HG02970 (cell line): ENCODE data around the gene LRRC55.
"Not testable (repeated sequence)": the region's sequence is repeated elsewhere in the genome, so short reads cannot be mapped to it uniquely, and the experiment has no call there.

Source experiments
- ATAC-seq: cut with Tn5 transposase; IDR thresholded peaks from one replicate; pipeline ENCODE4 v1.9.1; 2021; ENCODE audit warnings: mild to moderate bottlenecking, moderate library complexity, moderate number of reproducible peaks; ENCODE audit not compliant: unreplicated experiment, low FRiP score

Gene LRRC55

DNA sequence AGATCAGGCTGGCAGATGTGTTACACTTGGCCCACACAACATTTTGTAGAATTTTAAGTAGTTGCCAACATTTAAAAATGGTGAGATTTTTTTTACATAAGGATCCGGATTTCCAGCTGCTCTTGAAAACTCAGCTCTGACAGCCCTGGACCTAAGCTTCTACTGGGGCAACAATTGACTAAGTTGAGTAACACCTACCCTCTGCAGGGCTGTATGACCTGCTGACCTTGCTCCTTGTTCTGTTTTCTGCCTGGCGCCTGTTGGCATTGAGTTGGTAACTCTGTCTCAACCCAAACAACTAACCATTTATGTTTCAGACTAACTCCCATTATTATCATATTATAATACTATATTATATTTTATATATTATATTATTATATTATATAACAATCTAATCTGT is 21.1 kb upstream of the LRRC55 start:
- ATAC-seq = no peak

DNA sequence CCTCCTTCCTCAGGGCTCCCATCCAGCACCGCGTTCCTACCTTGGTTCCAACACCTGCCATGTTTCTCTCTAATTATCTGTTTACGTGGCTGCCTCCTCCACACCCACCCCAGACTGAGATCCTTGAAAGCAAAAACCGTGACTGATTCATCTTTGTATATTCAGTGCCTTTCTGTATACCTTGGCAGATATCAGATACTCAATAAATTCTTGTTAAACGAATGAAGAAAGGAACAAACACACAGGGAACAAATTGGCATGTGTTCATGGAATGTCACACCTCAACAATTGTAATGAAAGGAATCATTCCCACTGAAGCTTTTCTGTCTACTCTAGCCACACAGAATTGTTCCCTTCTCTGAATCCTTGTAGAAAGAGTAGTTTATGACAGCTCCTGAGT is 20.4 kb upstream of the LRRC55 start:
- no peak for ATAC-seq

DNA sequence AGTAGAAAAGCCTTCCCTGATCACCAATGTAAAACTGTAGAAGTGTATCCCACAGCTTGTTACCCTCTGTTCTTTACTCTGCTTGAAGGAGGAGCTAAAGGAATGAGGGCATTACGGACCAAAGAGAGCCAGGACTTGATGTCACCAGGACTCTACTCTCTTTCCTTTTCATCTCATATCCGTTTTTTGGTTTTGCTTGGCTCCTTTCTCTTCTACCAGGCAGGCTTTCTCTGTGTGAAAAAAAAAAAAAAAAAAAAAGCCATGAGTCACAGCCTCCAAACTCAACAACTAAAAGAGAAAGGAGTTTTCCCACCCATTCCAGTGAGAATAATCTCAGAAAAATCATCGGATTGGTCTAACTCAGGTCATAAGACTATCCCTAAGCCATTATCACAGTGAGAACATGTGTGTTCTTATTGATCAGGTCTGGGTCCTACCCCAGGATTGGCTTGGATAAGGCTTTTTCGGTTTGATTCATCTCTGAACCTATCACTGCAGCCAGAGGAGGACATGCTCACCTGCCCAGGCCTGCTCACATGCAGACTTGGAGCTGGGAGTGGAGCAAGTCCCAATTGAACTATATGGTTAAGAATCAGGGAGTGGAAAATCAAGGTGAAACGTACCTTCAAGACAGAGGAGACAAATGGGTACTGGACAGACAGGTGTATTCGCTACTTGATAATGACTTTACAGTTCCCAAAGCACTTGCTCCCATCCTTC is 19.4 kb upstream of the LRRC55 start:
- ATAC-seq = no peak

DNA sequence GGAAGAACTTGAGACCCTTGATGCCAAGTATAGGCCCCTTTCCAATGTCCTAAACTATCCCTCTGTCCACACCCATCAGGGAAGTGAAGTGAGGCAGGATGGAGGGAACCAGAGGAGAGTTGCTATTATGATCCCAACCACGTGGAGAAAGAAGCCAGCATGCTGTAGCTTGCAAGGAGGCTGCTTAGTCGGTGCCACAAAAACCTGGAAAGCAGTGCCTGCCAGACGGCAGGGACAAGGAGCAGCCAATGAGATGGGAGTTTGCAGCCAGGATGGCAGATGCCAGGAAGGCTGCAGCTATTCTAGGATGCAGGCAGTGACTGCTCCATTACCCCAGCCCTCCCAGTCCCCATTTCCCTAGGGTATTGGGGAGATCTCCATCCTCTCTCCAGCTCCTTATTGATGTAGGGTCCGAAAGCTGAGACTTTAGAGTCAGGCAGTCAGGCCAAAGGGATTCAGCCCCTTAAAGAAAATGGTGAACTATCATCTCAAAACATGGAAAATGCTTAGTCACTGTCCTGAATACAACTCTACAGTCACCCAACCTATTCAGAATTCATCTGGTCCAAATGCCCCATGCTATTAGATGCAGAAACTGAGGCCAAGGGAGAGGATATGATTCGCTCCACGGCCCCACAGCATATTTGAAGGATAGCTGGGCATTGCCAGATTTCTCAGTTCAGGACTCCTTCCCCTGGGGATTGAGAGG is 18.4 kb upstream of the LRRC55 start:
- ATAC-seq = no peak

DNA sequence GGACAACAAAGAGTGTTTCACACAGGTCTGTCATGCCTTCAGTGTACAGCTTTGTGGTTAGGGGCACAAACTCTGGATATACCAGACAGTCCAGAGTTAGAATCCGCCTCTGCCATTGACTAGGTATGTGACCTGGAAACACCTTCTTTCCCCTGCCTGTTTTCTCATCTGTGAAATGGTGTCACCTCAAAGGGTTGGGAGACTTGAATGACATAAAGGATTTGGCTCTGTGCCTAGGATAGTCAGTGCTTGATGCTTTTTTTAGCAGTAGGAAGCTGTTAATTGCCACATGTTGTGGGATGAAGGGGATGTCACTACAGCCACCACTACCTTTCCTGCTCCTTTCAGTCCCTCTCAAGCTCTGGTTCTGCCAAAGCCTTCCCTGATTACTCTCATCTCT is 17.4 kb upstream of the LRRC55 start:
- no peak for ATAC-seq

DNA sequence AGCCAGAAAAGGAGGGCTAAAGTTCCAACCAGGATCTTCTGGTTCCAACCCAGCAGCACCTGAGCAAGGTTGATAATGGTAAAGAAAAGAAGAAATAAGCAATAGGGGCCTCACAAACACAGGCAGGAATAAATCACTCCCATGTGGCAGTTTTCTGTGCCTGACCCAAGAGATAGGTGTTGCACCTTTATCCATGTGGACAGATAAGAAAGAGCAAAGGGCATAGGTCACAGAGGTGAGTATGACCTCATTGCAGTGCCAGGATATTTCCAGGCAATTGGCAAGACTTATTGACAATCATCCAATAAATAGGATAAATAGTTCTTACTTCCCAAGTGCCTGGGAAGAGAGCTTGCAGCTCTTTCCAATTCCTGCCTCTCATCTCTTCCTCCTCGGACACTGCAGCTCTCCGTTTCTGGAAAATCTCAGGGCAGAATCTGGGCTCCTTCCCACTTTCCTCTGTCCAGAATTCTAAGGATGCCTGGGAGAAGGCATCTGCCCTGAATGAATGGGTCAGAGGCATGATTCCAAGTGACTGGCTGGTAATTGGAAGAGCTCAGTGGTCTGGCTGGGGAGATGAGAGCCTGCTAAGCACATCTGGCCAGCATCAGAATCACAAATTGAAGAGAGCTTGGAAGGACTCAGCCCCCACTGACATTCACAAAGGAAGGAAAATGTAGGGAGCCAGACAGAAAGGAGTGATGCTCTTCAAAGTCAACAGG is 14.5 kb upstream of the LRRC55 start:
- ATAC-seq = no peak

DNA sequence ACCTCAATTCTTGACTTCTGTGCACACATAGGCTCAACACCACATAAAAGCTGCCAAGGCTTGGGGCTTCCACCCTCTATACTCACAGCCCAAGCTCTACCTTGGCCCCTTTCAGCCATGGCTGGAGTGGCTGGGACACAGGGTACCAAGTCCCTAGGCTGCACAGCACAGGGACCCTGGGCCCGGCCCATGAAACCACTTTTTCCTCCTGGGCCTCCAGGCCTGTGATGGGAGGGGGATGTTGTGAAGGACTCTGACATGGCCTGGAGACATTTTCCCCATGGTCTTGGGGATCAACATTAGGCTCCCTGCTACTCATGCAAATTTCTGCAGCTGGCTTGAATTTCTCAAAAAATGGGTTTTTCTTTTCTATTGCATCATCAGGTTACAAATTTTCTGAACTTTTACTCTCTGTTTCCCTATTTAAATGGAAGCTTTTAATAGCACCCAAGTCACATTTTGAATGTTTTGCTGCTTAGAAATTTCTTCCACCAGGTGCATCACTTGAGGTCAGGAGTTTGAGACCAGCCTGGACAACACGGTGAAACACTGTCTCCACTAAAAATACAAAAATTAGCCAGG is 11.9 kb upstream of the LRRC55 start:
- ATAC-seq = not testable (repeated sequence)

DNA sequence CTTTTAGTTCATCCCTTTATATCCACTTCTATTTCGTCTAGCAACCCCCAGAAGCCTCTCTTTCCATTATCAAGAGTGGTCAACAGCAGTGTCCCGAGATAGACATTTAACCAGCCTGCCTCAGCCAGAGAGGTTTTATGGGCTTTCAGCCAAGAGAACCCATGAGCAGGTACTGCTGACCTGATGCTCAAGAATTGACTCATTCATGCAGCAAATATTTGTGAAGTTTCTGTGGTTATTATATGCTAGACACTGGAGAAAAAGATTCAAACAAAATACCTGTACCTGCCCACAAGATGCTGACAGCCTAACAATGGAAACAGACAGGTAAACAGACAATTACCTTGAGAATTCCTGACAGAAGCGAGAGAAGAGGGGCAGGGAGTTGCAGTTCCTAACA is 9.7 kb upstream of the LRRC55 start:
- no peak for ATAC-seq

DNA sequence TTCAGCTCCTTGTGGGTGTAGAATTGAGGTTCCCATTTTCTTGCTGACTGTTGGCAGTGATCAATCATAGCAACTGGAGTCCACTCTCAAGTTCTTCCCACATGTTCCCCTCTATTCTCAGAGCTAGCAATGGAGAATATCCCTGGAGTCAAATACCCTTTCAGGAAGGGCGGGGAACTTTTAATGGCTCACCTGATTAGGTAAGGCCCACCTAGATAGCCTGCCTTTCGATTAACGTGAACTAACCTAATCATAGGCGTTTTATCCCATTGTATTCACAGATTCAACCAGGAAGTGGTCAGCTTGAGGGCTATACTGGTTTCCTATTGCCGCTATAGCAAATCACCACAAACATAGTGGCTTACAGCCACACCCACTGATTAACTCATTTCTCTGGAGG is 7.1 kb upstream of the LRRC55 start:
- no peak for ATAC-seq

DNA sequence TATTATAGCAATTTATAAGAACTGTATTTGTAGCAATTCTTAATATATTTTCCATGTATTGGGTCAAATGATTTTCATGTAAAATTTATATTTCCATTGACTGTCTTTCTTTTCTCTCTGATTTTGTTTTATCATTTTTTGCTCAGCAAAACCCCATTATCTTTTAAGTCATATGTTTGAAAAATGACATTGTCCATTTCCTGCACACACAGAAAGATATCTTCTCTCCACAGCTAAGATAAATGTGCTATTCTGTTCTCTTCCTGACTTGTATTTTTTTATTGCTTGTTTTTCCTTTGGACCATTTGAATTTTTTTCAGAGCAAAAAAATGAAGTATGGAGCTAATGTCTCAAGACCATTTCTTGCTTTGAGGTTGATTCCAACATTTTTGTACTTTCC is 6.3 kb upstream of the LRRC55 start:
- no peak for ATAC-seq

DNA sequence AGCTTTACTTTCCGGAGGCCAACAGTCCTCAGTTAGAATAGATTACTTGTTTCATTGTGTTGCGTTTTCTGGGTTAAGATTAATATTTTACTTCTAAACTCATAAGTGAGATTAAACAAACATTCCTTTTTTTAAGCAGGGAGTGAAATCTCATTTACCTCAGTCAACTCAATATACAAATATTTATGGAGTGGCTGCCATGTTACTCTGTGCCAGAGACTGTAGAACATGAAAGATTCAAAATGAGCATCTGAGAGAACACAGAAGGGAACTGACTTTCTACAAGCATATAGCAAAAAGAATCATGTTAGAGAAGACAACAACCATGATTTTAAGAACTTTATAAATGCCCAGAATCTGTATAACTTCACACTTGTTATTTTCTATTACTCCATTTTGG is 3.4 kb upstream of the LRRC55 start:
- no peak for ATAC-seq

DNA sequence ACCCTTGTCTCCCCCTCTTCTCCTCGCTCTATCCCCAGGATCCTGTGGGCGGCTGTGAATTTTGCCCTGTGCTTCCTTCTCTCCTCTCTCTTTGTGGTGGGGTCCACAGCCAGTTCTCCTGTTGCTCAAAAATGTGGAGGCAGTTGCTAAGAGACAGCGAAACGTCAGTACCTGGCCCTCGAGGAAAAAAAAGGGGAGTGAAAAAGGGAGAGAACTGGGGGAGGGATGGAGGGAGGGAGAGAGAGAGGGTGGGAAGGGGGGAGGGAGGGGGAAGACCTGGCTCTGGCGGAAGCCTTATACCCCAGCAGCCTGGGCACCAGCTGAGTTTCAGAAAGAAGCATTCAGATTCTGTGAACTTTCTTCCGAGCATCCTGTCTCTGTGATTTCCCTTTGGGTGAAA is 2.1 kb upstream of the LRRC55 start:
- ATAC-seq = no peak

DNA sequence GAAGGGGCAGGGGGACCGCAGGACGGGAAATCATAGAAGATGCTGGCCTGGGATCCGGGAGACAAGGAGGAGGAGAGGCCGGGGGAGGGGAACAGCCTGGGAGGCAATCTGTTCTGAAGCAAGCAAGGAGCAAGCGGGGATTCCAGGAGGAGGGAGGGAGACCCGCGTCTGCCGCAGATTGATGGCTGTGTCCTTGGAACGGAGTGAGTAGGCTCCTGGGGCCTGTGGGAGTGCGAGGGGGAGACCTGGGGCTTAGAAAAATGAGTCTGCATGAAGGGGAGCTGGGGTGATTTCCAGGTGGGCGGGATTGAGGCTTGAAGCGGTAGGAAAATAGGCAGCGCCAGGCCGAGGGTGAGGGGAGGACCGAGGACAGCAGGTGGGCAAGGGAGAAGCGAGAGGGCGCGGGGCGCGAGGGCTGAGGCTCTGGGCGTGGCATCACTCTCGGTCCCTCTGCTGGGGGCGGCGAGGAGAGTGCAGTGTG is 1.6 kb upstream of the LRRC55 start:
- no peak for ATAC-seq

DNA sequence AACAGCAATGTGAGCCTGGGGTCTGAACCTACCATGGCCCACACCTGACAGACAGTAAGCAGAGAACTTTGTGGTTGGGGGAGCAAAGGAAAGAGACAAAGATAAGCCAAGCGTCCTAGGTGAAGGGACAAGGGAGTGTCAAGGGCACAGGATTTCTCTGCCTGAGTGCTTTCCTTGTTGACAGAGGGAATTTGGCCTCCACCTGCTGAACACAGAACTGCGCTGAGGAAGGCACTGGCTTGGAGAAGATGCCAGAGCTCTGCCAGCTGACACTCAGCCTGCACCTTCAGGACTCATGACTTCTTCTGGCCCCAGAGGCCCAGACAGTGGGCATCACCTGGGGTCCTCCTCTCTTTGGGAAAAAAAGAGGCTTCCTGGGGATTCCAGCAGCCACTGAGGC is 789 bp upstream of the LRRC55 start:
- no peak for ATAC-seq

DNA sequence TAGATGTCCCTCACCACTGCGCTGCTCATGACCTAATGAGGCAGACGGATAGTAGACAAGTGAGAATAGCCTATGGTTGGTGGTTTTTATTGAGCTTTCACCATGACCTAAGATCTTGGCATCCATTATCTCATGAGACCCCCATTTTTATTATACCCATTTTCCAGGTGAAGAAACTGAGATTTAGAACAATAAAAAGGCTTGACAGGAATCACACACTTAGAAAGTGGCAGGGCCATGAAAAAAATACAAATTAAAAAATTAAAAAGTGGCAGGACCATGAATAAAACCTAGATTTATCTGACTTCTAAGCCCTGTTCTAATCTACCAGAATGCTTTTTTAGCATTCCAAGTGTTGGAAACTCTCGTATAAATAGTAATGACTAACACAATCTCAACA is 1.1 kb downstream of the LRRC55 start:
- ATAC-seq = no peak

DNA sequence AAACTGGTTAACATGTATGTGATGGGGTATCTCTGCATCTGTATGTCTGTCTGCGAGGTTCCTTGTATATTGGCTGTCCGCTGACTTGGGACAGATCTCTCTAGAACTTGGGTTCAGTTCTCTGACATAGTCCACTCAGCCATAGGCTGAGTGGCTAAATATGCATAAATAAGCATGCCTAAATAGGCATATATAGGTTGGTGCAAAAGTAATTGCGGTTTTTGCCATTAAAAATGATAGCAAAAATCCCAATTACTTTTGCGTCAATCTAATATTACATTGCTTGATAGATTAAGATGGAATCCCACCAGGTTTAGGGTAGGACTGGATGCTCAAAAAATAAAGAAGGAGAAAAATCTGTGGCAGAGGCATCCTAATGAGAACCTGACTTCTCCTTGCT is 8.8 kb downstream of the LRRC55 start:
- ATAC-seq = no peak

DNA sequence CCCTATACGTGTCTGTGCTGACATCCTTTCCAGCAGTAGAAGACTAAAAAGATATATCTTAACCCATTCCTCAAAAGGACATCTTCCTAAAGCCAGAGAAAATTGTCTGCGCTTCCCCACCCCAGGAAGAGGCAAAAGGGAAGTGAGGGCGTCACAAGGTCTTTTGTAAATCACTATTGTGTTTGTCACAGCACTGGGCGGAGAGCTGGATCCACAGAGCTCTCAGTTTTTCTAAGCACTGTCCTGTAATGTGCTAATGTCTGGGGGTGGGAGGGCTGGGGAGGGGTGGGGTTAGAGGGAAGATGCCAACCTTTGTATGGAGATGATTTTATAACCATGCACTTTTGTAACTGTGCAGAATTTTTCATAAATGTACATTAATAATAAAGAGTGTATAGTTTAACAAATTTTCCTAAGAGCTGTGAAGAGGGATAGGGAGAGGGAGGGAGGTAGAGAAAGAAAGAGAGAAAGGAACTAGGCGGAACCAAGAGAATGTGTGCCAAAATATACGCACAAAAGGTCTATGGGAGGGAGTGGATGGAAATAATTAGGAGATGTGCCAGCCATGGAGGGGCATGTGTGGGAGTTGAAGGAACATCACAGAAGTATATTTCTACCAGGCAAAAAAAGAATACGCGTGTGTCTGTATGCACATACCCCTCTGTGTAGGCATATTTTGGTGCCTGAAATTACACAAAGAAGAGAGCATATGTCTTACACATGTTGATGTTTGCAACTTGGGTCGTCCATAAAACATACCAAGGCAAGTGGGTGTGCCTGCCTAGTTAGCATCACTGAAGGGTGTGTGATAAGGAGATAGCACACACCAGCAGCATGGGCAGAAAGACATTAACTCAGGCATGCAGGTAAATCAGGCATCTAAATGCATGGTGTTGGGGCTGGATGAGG is 9.8 kb downstream of the LRRC55 start:
- ATAC-seq = no peak

DNA sequence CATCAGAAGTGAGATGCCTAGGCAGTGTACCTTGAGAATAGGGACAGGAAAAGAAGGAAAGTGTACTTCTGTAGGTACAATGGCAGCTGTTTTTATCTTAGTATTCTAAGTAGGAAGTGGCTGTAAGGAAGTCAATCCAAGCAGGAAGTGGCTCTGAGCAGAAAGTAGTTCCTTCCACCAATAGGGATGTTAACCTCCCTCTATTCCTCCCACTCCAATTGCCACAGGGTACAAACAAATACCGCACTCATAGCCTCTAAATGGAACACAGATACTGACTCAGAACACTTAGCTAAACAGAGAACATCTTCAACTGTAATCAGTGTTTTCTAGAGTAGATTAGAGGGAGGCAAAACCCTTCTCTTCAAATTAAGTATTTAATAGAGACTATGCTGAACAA is 10.6 kb downstream of the LRRC55 start:
- no peak for ATAC-seq

DNA sequence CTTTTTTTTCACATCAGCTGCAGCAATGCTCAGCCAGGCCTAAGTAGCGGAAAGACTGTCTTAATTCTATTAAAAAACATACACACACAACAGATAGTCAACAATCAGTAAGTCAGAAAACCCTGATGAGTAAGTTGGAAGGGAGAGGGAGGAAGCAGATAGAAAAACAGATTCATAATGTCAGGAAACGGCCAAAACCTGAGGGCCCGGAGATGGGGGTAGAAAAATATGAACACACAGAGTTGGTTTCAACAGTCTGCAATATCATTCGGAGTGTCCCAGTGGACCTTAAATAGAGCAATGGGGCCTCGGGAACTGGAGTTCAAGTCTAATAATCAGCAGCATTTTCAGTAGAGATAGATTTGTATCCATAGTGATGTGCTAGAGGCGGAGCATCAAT is 14.8 kb downstream of the LRRC55 start:
- ATAC-seq = no peak

DNA sequence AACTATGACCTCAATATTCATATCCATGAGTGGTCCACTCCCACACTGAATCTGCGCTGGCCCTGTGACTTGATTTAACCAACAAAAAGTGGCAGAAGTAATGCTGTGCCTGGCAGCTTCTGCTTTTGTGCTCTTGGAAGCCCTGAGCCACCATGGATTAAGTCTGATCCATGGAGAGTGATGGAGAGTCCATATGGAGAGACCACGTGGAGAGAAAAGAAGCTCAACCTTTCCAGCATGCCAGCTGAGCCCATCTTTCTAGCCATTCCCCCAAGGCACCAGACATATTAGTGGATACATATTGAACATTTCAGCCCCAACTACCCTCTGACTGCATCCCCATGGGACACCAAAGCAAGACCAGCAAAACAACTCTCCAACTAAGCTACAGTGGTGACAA is 16.0 kb downstream of the LRRC55 start:
- ATAC-seq = no peak
